Vagina (tissue), 2 donors: ENCODE data around the gene LACTBL1.

Experiments used
- CTCF ChIP-seq, 3 experiments: fragments of 450-650 bp in 2 of 3; fragments of 200-600 bp in 1 of 3; sonication (generic) in 1 of 3; IDR thresholded peaks; one replicate each; pipeline ENCODE4 v1.5.1; 2017 to 2019; ENCODE audit warnings: antibody characterized with exemption in 3 of 3, mild to moderate bottlenecking in 2 of 3, moderate library complexity in 2 of 3
- POLR2A ChIP-seq, 2 donors: fragments of 450-650 bp; IDR thresholded peaks; one replicate each; pipeline ENCODE4 v1.6.1; 2017; ENCODE audit warnings: antibody characterized with exemption in 2 of 2, mild to moderate bottlenecking in 2 of 2, moderate library complexity in 2 of 2
- POLR2AphosphoS5 ChIP-seq, 2 donors: sonication (generic); formaldehyde crosslinking; IDR thresholded peaks; one replicate each; pipeline ENCODE4 v1.9.0; 2017; ENCODE audit warnings: antibody characterized with exemption in 2 of 2, mild to moderate bottlenecking in 2 of 2, low read depth in 1 of 2; ENCODE audit not compliant: insufficient read depth in 1 of 2

- TF ChIP-seq CTCF (IDR thresholded peaks at IDR 0.05) (no peak), POLR2AphosphoS5 (IDR thresholded peaks at IDR 0.05; ENCODE audit: insufficient read depth in 1 of 2, low read depth in 1 of 2) (no peak), POLR2A (IDR thresholded peaks at IDR 0.05) (no peak)
These were observed 19.5 kb downstream of the LACTBL1 start for GRCh38 chr1:22953057-22953739.
